Measurements from ENCODE around the gene C1orf232. TPM values are rescaled to one million over a fixed set of nuclear protein-coding genes. Genes with fewer than 3 reads are reported as not detected.
A peak's percentile ranks its signal among the peaks of the same experiment; 100 is the strongest.

The C1orf232 gene
- total RNA-seq, 4 donors from 2014 or later: not detected

GRCh38 chr1:26164861-26165842 is 3.6 kb downstream of the C1orf232 start:
- TF ChIP-seq CTCF (IDR thresholded peaks at IDR 0.05): no peak
- TF ChIP-seq EP300 (IDR thresholded peaks at IDR 0.05): no peak
- TF ChIP-seq POLR2A (IDR thresholded peaks at IDR 0.05): no peak
- no peak for TF ChIP-seq POLR2AphosphoS5 (IDR thresholded peaks at IDR 0.05)
- peak overlapping the region; percentile 57 for H3K4me3 ChIP-seq
- 74% methylated on average over 19 of the region's 19 CpGs for WGBS
- H3K4me1 ChIP-seq: peaks cover 34% of the 10 kb centered on the region
- H3K9me3 ChIP-seq: no peaks in the 10 kb centered on the region
- no peak for DNase-seq (ENCODE audit: low spot score in 2 of 2)
- H3K27ac ChIP-seq: no peak overlapping the region
- no peaks in the 10 kb centered on the region for H3K36me3 ChIP-seq
- peaks cover 8% of the 10 kb centered on the region for H3K27me3 ChIP-seq

- TF ChIP-seq CTCF (IDR thresholded peaks at IDR 0.05): peak; percentile 56 to 90
- TF ChIP-seq EP300 (IDR thresholded peaks at IDR 0.05): no peak
- no peak for TF ChIP-seq POLR2AphosphoS5 (IDR thresholded peaks at IDR 0.05)
- no peak for TF ChIP-seq POLR2A (IDR thresholded peaks at IDR 0.05)
- H3K27me3 ChIP-seq: peaks cover 8% of the 10 kb centered on the region
- no peak overlapping the region for H3K27ac ChIP-seq
- DNase-seq (ENCODE audit: low spot score in 2 of 2): no peak
- 13% methylated on average over 28 of the region's 72 CpGs for WGBS
- H3K4me3 ChIP-seq: peak overlapping the region; percentile 57
- H3K9me3 ChIP-seq: no peaks in the 10 kb centered on the region
- peaks cover 30% of the 10 kb centered on the region for H3K4me1 ChIP-seq
- no peaks in the 10 kb centered on the region for H3K36me3 ChIP-seq
Observed at GRCh38 chr1:26164036-26164860, 4.5 kb downstream of the C1orf232 start.

- H3K9me3 ChIP-seq: no peaks in the 10 kb centered on the region
- H3K27me3 ChIP-seq: peaks cover 12% of the 10 kb centered on the region
- 76% methylated on average over 7 of the region's 9 CpGs for WGBS
- no peak for DNase-seq (ENCODE audit: low spot score in 2 of 2)
- TF ChIP-seq EP300 (IDR thresholded peaks at IDR 0.05) (no peak), POLR2AphosphoS5 (IDR thresholded peaks at IDR 0.05) (no peak), POLR2A (IDR thresholded peaks at IDR 0.05) (no peak), CTCF (IDR thresholded peaks at IDR 0.05) (no peak)
- H3K4me3 ChIP-seq: peak overlapping the region; percentile 57
- no peak overlapping the region for H3K27ac ChIP-seq
- H3K4me1 ChIP-seq: peaks cover 27% of the 10 kb centered on the region
- H3K36me3 ChIP-seq: no peaks in the 10 kb centered on the region
Observed at GRCh38 chr1:26163684-26164035, 5.1 kb downstream of the C1orf232 start.

- H3K27me3 ChIP-seq: peaks cover 23% of the 10 kb centered on the region
- TF ChIP-seq POLR2A (IDR thresholded peaks at IDR 0.05): no peak
- 25% methylated on average over 21 of the region's 21 CpGs for WGBS
- peak overlapping the region; percentile 65 for H3K4me3 ChIP-seq
- H3K4me1 ChIP-seq: peaks cover 27% of the 10 kb centered on the region
- DNase-seq (ENCODE audit: low spot score in 2 of 2): no peak
- no peaks in the 10 kb centered on the region for H3K36me3 ChIP-seq
- H3K9me3 ChIP-seq: no peaks in the 10 kb centered on the region
- H3K27ac ChIP-seq: no peak overlapping the region
Observed at GRCh38 chr1:26162220-26162709, 6.5 kb downstream of the C1orf232 start.

GRCh38 chr1:26161415-26162219 is 7.1 kb downstream of the C1orf232 start:
- H3K4me1 ChIP-seq: peaks cover 27% of the 10 kb centered on the region
- H3K9me3 ChIP-seq: no peaks in the 10 kb centered on the region
- peak overlapping the region; percentile 65 for H3K4me3 ChIP-seq
- WGBS: under 1% methylated on average over 46 of the region's 98 CpGs
- H3K27me3 ChIP-seq: peaks cover 29% of the 10 kb centered on the region
- TF ChIP-seq POLR2AphosphoS5 (IDR thresholded peaks at IDR 0.05) (no peak), CTCF (IDR thresholded peaks at IDR 0.05) (no peak), EP300 (IDR thresholded peaks at IDR 0.05) (no peak), POLR2A (IDR thresholded peaks at IDR 0.05) (no peak)
- H3K27ac ChIP-seq: no peak overlapping the region
- no peak for DNase-seq (ENCODE audit: low spot score in 2 of 2)
- H3K36me3 ChIP-seq: no peaks in the 10 kb centered on the region
